GM23338 (cell line): ENCODE results near the gene ZSCAN26. TPM values are rescaled to one million over a fixed set of nuclear protein-coding genes. Genes with fewer than 3 reads are reported as not detected.

Experiments used
- ATAC-seq: fragments of 200-7000 bp; cut with Tn5 transposase; 3 replicates; pipeline ENCODE4 v1.9.1; 2020
- DNase-seq: peaks from one replicate; pipeline ENCODE4 v3.0.0-alpha.2; 2015; ENCODE audit warnings: low spot score
- H2AFZ ChIP-seq: fragments of 200-600 bp; sonication (generic); 2 replicates; pipeline ENCODE4 v1.8.0; 2016; ENCODE audit warnings: antibody characterized with exemption, mild to moderate bottlenecking, moderate library complexity
- H3F3A ChIP-seq: fragments of 200-600 bp; sonication (generic); replicated peaks from 2 replicates; pipeline ENCODE4 v1.8.0; 2017; ENCODE audit warnings: antibody characterized with exemption, mixed run types, low read depth
- H3K27ac ChIP-seq: fragments of 200-600 bp; sonication (generic); 2 replicates; pipeline ENCODE4 v1.6.1; 2016; ENCODE audit warnings: low read depth
- H3K27me3 ChIP-seq: fragments of 200-600 bp; sonication (generic); 2 replicates; pipeline ENCODE4 v1.8.0; 2016; ENCODE audit warnings: mild to moderate bottlenecking, mixed run types, moderate library complexity; ENCODE audit not compliant: insufficient read depth
- H3K36me3 ChIP-seq: fragments of 200-600 bp; sonication (generic); 2 replicates; pipeline ENCODE4 v1.8.0; 2016; ENCODE audit warnings: mild to moderate bottlenecking; ENCODE audit not compliant: insufficient read depth
- H3K4me1 ChIP-seq: fragments of 200-600 bp; sonication (generic); 2 replicates; pipeline ENCODE4 v1.8.0; 2016; ENCODE audit warnings: mild to moderate bottlenecking, moderate library complexity; ENCODE audit not compliant: insufficient read depth
- H3K4me2 ChIP-seq: fragments of 200-600 bp; sonication (generic); 2 replicates; pipeline ENCODE4 v1.7.1; 2017; ENCODE audit warnings: mixed run types
- H3K4me3 ChIP-seq: fragments of 200-600 bp; sonication (generic); 2 replicates; pipeline ENCODE4 v1.6.1; 2016; ENCODE audit warnings: mixed run types
- H3K79me2 ChIP-seq: fragments of 200-600 bp; sonication (generic); replicated peaks from 2 replicates; pipeline ENCODE4 v1.8.0; 2017; ENCODE audit warnings: mild to moderate bottlenecking; ENCODE audit not compliant: insufficient read depth
- H3K9me2 ChIP-seq: fragments of 200-600 bp; sonication (generic); 2 replicates; pipeline ENCODE4 v1.8.0; 2017; ENCODE audit not compliant: insufficient read depth
- H4K20me1 ChIP-seq: fragments of 200-600 bp; sonication (generic); replicated peaks from 2 replicates; pipeline ENCODE4 v1.8.0; 2017; ENCODE audit warnings: mild to moderate bottlenecking; ENCODE audit not compliant: insufficient read depth
- H3K27ac Mint-ChIP-seq: 2 replicates; pipeline ENCODE4 v1.8.0; 2020; ENCODE audit warnings: inconsistent platforms, mild to moderate bottlenecking, moderate library complexity, mixed read lengths
- H3K27me3 Mint-ChIP-seq: 3 replicates; pipeline ENCODE4 v1.8.0; 2022; ENCODE audit warnings: low read depth, mild to moderate bottlenecking, moderate library complexity, mixed read lengths, inconsistent platforms; ENCODE audit not compliant: insufficient read depth, poor library complexity
- H3K36me3 Mint-ChIP-seq: 3 replicates; pipeline ENCODE4 v1.8.0; 2021; ENCODE audit warnings: low read depth, mild to moderate bottlenecking, inconsistent platforms, moderate library complexity, mixed read lengths
- H3K4me1 Mint-ChIP-seq: 3 replicates; pipeline ENCODE4 v1.8.0; 2020; ENCODE audit warnings: mild to moderate bottlenecking, inconsistent platforms, mixed read lengths
- H3K4me3 Mint-ChIP-seq: 3 replicates; pipeline ENCODE4 v1.8.0; 2021; ENCODE audit warnings: moderate library complexity, mild to moderate bottlenecking, inconsistent platforms, mixed read lengths
- H3K9me3 Mint-ChIP-seq: 3 replicates; pipeline ENCODE4 v1.8.0; 2020; ENCODE audit warnings: moderate library complexity, mild to moderate bottlenecking, inconsistent platforms, mixed read lengths
- CREB1 ChIP-seq: fragments of 250-450 bp; sonication (Bioruptor Pico); IDR thresholded peaks from 2 replicates; pipeline ENCODE4 v1.5.0; 2020; ENCODE audit warnings: low read depth, mild to moderate bottlenecking, moderate library complexity
- EZH2 ChIP-seq: fragments of 200-600 bp; sonication (generic); IDR thresholded peaks from one replicate; pipeline ENCODE4 v1.8.0; 2017; ENCODE audit warnings: antibody characterized with exemption, mild to moderate bottlenecking, low read depth; ENCODE audit not compliant: unreplicated experiment
- EZH2phosphoT487 ChIP-seq: fragments of 200-600 bp; sonication (generic); IDR thresholded peaks from one replicate; pipeline ENCODE4 v1.8.1; 2018; ENCODE audit warnings: antibody characterized with exemption; ENCODE audit not compliant: unreplicated experiment
- JUNB ChIP-seq: IDR thresholded peaks from one replicate; pipeline ENCODE4 v1.6.1; 2016; ENCODE audit warnings: antibody characterized with exemption; ENCODE audit not compliant: unreplicated experiment
- NANOG ChIP-seq: IDR thresholded peaks from 2 replicates; pipeline ENCODE4 v1.6.1; 2016; ENCODE audit warnings: antibody characterized with exemption, borderline replicate concordance
- POLR2AphosphoS5 ChIP-seq: IDR thresholded peaks from 2 replicates; pipeline ENCODE4 v1.6.1; 2016; ENCODE audit warnings: antibody characterized with exemption, low read depth
- STAT1 ChIP-seq: IDR thresholded peaks from one replicate; pipeline ENCODE4 v1.6.1; 2016; ENCODE audit warnings: antibody characterized with exemption; ENCODE audit not compliant: unreplicated experiment
- ZNF114 ChIP-seq: fragments of 250-450 bp; sonication (Bioruptor Pico); IDR thresholded peaks from 2 replicates; pipeline ENCODE4 v1.5.0; 2020; ENCODE audit warnings: mild to moderate bottlenecking, moderate library complexity
- ZNF331 ChIP-seq: fragments of 250-450 bp; sonication (Bioruptor Pico); IDR thresholded peaks from 2 replicates; pipeline ENCODE4 v1.5.0; 2020; ENCODE audit warnings: low read depth, mild to moderate bottlenecking, moderate library complexity
- ZNF462 ChIP-seq: fragments of 250-450 bp; sonication (Bioruptor Pico); IDR thresholded peaks from 2 replicates; pipeline ENCODE4 v1.5.0; 2020; ENCODE audit warnings: mild to moderate bottlenecking, moderate library complexity
- polyA plus RNA-seq: library from polyadenylated mRNA; unstranded; fragments of >200 nt; fragmentation: Nextera tagmentation; extraction: Ambion mirVana; gene quantifications from 2 replicates; pipeline ENCODE4 v1.2.1, GENCODE V29; 2016
- total RNA-seq: library from RNA; depleted of rRNA; stranded (reverse); fragments of >200 nt; shearing (Covaris generic); gene quantifications from 2 replicates; pipeline ENCODE4 v1.2.3, GENCODE V29; 2014
- TF ChIP-seq, protein P1 (sequence below), 2 experiments: fragments of 200-600 bp in 1 of 2; sonication (generic) in 1 of 2; conservative IDR thresholded peaks; 2 replicates each; pipeline versions ENCODE4 v1.5.1 to v1.6.1; 2016 to 2017; ENCODE audit warnings: antibody characterized with exemption in 2 of 2, low read depth in 2 of 2, mild to moderate bottlenecking in 2 of 2, moderate library complexity in 1 of 2
- TF ChIP-seq, protein P2 (sequence below): IDR thresholded peaks from one replicate; pipeline ENCODE4 v1.6.1; 2018; ENCODE audit warnings: antibody characterized with exemption; ENCODE audit not compliant: unreplicated experiment
- TF ChIP-seq, protein P3 (sequence below): IDR thresholded peaks from 2 replicates; pipeline ENCODE4 v1.6.1; 2016; ENCODE audit warnings: antibody characterized with exemption

ZSCAN26 gene
- total and polyA plus RNA-seq, 2 experiments from 2014 or later = 6.5 to 10.2 TPM

DNA sequence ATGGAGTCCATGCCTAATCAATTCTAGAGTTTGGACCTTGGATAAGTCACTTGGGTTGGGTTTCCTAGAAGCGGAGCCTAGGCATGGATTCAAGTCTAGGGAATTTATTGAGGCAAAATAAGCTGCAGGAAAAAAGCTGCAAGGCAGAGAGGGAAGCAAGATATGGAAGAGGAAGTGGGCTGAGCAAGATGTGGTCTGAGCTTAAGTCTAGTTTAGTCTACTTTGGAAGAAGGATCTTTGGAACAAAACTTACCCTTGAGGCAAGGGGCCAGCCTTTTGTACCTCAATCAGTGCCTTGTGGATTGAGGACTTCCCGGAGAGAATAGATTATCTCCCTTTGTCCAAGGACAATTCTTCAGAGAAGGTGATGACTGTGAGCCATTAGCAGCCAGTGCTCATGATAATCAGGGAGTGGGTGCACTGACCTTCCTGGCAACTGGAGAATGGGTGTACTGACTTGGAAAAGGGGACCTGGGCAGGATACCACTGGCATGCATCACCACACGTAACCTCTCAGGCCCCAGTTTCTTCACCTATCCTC lies 31.0 kb upstream of the ZSCAN26 start:
- Mint-ChIP-seq H3K27ac (no peak overlapping the region), H3K4me3 (no peak overlapping the region), H3K4me1 (peaks cover 2% of the 10 kb centered on the region; the same call in 2 of the 3 replicates), H3K27me3 (no peaks in the 10 kb centered on the region), H3K9me3 (no peaks in the 10 kb centered on the region; the same call in 2 of the 3 replicates), H3K36me3 (peaks cover 31% of the 10 kb centered on the region)
- no peak for DNase-seq
- no peaks in the 10 kb centered on the region for H3K79me2 ChIP-seq
- H3K4me3 ChIP-seq = no peak overlapping the region
- no peaks in the 10 kb centered on the region; the same call in 1 of the 2 replicates for H3K4me1 ChIP-seq
- H3F3A ChIP-seq = no peaks in the 10 kb centered on the region
- H3K36me3 ChIP-seq = peaks cover 11% of the 10 kb centered on the region
- ATAC-seq = no peak; the same call in 2 of the 3 replicates
- peaks cover 5% of the 10 kb centered on the region for H4K20me1 ChIP-seq
- H3K27ac ChIP-seq = no peak overlapping the region
- no peak for TF ChIP-seq ZNF114 (CRISPR knock-in tag)
- TF ChIP-seq CREB1 (CRISPR knock-in tag) = no peak
- TF ChIP-seq JUNB = no peak
- TF ChIP-seq POLR2AphosphoS5 = no peak
- no peak for TF ChIP-seq EZH2phosphoT487
- TF ChIP-seq ZNF331 (CRISPR knock-in tag) = no peak
- TF ChIP-seq, protein P1, sequence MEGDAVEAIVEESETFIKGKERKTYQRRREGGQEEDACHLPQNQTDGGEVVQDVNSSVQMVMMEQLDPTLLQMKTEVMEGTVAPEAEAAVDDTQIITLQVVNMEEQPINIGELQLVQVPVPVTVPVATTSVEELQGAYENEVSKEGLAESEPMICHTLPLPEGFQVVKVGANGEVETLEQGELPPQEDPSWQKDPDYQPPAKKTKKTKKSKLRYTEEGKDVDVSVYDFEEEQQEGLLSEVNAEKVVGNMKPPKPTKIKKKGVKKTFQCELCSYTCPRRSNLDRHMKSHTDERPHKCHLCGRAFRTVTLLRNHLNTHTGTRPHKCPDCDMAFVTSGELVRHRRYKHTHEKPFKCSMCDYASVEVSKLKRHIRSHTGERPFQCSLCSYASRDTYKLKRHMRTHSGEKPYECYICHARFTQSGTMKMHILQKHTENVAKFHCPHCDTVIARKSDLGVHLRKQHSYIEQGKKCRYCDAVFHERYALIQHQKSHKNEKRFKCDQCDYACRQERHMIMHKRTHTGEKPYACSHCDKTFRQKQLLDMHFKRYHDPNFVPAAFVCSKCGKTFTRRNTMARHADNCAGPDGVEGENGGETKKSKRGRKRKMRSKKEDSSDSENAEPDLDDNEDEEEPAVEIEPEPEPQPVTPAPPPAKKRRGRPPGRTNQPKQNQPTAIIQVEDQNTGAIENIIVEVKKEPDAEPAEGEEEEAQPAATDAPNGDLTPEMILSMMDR (conservative IDR thresholded peaks at IDR 0.05; ENCODE audit: low read depth in 2 of 2) = no peak
- no peak for TF ChIP-seq NANOG
- TF ChIP-seq, protein P2, sequence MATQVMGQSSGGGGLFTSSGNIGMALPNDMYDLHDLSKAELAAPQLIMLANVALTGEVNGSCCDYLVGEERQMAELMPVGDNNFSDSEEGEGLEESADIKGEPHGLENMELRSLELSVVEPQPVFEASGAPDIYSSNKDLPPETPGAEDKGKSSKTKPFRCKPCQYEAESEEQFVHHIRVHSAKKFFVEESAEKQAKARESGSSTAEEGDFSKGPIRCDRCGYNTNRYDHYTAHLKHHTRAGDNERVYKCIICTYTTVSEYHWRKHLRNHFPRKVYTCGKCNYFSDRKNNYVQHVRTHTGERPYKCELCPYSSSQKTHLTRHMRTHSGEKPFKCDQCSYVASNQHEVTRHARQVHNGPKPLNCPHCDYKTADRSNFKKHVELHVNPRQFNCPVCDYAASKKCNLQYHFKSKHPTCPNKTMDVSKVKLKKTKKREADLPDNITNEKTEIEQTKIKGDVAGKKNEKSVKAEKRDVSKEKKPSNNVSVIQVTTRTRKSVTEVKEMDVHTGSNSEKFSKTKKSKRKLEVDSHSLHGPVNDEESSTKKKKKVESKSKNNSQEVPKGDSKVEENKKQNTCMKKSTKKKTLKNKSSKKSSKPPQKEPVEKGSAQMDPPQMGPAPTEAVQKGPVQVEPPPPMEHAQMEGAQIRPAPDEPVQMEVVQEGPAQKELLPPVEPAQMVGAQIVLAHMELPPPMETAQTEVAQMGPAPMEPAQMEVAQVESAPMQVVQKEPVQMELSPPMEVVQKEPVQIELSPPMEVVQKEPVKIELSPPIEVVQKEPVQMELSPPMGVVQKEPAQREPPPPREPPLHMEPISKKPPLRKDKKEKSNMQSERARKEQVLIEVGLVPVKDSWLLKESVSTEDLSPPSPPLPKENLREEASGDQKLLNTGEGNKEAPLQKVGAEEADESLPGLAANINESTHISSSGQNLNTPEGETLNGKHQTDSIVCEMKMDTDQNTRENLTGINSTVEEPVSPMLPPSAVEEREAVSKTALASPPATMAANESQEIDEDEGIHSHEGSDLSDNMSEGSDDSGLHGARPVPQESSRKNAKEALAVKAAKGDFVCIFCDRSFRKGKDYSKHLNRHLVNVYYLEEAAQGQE = no peak
- no peak for TF ChIP-seq EZH2
- TF ChIP-seq ZNF462 (CRISPR knock-in tag) = no peak
- TF ChIP-seq STAT1 = no peak
- TF ChIP-seq, protein P3, sequence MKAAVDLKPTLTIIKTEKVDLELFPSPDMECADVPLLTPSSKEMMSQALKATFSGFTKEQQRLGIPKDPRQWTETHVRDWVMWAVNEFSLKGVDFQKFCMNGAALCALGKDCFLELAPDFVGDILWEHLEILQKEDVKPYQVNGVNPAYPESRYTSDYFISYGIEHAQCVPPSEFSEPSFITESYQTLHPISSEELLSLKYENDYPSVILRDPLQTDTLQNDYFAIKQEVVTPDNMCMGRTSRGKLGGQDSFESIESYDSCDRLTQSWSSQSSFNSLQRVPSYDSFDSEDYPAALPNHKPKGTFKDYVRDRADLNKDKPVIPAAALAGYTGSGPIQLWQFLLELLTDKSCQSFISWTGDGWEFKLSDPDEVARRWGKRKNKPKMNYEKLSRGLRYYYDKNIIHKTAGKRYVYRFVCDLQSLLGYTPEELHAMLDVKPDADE = no peak
- H3K9me2 ChIP-seq = no peaks in the 10 kb centered on the region
- H2AFZ ChIP-seq = no peak overlapping the region
- no peaks in the 10 kb centered on the region for H3K27me3 ChIP-seq
- no peak overlapping the region for H3K4me2 ChIP-seq
